HuH-7 (cell line): ENCODE results near the gene MMP14.

ENCODE experiments used
- DNase-seq: peaks from one replicate; pipeline ENCODE4 v3.0.0; 2011; ENCODE audit warnings: low spot score

MMP14 gene

GRCh38 chr14:22884738-22885523 lies 48.5 kb downstream of the MMP14 start:
- DNase-seq: no peak

- no peak for DNase-seq
These were observed 49.6 kb downstream of the MMP14 start for GRCh38 chr14:22885975-22886374.

GRCh38 chr14:22886500-22887259 lies 50.3 kb downstream of the MMP14 start:
- DNase-seq: no peak

- DNase-seq: no peak
These were observed 51.0 kb downstream of the MMP14 start for GRCh38 chr14:22887260-22887989.

- no peak for DNase-seq
These were observed 51.6 kb downstream of the MMP14 start for GRCh38 chr14:22887990-22888378.

- no peak for DNase-seq
These were observed 52.3 kb downstream of the MMP14 start for GRCh38 chr14:22888662-22889061.

- DNase-seq: no peak
These were observed 54.0 kb downstream of the MMP14 start for GRCh38 chr14:22890416-22890815.

GRCh38 chr14:22892488-22892887 lies 56.1 kb downstream of the MMP14 start:
- no peak for DNase-seq

- DNase-seq: no peak
These were observed 57.3 kb downstream of the MMP14 start for GRCh38 chr14:22893706-22894105.

- no peak for DNase-seq
These were observed 59.0 kb downstream of the MMP14 start for GRCh38 chr14:22895402-22895801.

GRCh38 chr14:22896356-22896755 lies 60.0 kb downstream of the MMP14 start:
- no peak for DNase-seq

- no peak for DNase-seq
These were observed 60.4 kb downstream of the MMP14 start for GRCh38 chr14:22896760-22897159.

- no peak for DNase-seq
These were observed 61.0 kb downstream of the MMP14 start for GRCh38 chr14:22897357-22897756.
